ENCODE data around the gene ROBO2.

- TF ChIP-seq ZBTB33 (IDR thresholded peaks at IDR 0.05; ENCODE audit: borderline replicate concordance, low read depth) (no peak), EP300 (IDR thresholded peaks at IDR 0.05; ENCODE audit: borderline replicate concordance in 1 of 2, low read depth in 1 of 2, low read length in 1 of 2) (no peak)
- TF ChIP-seq, protein P1, sequence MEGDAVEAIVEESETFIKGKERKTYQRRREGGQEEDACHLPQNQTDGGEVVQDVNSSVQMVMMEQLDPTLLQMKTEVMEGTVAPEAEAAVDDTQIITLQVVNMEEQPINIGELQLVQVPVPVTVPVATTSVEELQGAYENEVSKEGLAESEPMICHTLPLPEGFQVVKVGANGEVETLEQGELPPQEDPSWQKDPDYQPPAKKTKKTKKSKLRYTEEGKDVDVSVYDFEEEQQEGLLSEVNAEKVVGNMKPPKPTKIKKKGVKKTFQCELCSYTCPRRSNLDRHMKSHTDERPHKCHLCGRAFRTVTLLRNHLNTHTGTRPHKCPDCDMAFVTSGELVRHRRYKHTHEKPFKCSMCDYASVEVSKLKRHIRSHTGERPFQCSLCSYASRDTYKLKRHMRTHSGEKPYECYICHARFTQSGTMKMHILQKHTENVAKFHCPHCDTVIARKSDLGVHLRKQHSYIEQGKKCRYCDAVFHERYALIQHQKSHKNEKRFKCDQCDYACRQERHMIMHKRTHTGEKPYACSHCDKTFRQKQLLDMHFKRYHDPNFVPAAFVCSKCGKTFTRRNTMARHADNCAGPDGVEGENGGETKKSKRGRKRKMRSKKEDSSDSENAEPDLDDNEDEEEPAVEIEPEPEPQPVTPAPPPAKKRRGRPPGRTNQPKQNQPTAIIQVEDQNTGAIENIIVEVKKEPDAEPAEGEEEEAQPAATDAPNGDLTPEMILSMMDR (IDR thresholded peaks at IDR 0.05) = no peak
Measured at GRCh38 chr3:77606372-77606771, 566.5 kb downstream of the ROBO2 start.

All from SK-N-SH (cell line).